IMR-90 (cell line): ENCODE results near the gene ERG28. TPM values are rescaled to one million over a fixed set of nuclear protein-coding genes. Genes with fewer than 3 reads are reported as not detected.

Experiments
- ATAC-seq: fragments of 200-7000 bp; cut with Tn5 transposase; 2 replicates; pipeline ENCODE4 v1.9.1; 2020; ENCODE audit warnings: low read depth, mild to moderate bottlenecking, moderate library complexity
- BruUV-seq: library from RNA; stranded (reverse); fragments of 400-500 nt; replicated peaks from 2 replicates; lab custom pipeline; 2021; lab: Mats Ljungman, UMichigan
- CTCF ChIA-PET: fragments of 300-600 bp; formaldehyde crosslinking; extraction: SDS; loops from one replicate; lab custom pipeline; 2021; ENCODE audit warnings: antibody characterized with exemption; lab: Yijun Ruan, JAX
- POLR2A ChIA-PET: fragments of 300-600 bp; sonication (Branson Sonifier 250); formaldehyde crosslinking; loops from one replicate; lab custom pipeline; 2022; ENCODE audit warnings: antibody characterized with exemption; ENCODE audit not compliant: unreplicated experiment; lab: Charles Lee
- DNase-seq: peaks from one replicate; pipeline ENCODE4 v3.0.0; 2013
- H2AFZ ChIP-seq: replicated peaks from 2 replicates; pipeline ENCODE3; 2013; ENCODE audit warnings: low read length, mild to moderate bottlenecking; ENCODE audit not compliant: poor library complexity
- H2AK5ac ChIP-seq: 2 replicates; pipeline ENCODE4 v1.6.1; 2013; ENCODE audit warnings: low read depth, low read length, inconsistent platforms
- H2AK9ac ChIP-seq: replicated peaks from 2 replicates; pipeline ENCODE3; 2013; ENCODE audit warnings: mild to moderate bottlenecking, low read depth, low read length, moderate library complexity; ENCODE audit not compliant: poor library complexity
- H2BK120ac ChIP-seq: 2 replicates; pipeline ENCODE4 v1.6.1; 2013; ENCODE audit warnings: low read depth, low read length, inconsistent platforms
- H2BK15ac ChIP-seq: 3 replicates; pipeline ENCODE4 v1.6.1; 2013; ENCODE audit warnings: low read depth, low read length, inconsistent platforms
- H2BK20ac ChIP-seq: 2 replicates; pipeline ENCODE4 v1.6.1; 2013; ENCODE audit warnings: low read depth, mild to moderate bottlenecking, inconsistent platforms, low read length, moderate library complexity
- H2BK5ac ChIP-seq: 2 replicates; pipeline ENCODE4 v1.6.1; 2013; ENCODE audit warnings: mild to moderate bottlenecking, low read depth, low read length, inconsistent platforms; ENCODE audit not compliant: poor library complexity, severe bottlenecking
- H3K14ac ChIP-seq: replicated peaks from 2 replicates; pipeline ENCODE4 v1.6.1; 2013; ENCODE audit warnings: low read depth, low read length, inconsistent platforms
- H3K18ac ChIP-seq: 2 replicates; pipeline ENCODE4 v1.6.1; 2013; ENCODE audit warnings: low read depth, low read length, control low read depth
- H3K23ac ChIP-seq: 2 replicates; pipeline ENCODE4 v1.6.1; 2013; ENCODE audit warnings: low read depth, low read length, inconsistent platforms
- H3K27ac ChIP-seq: 2 replicates; pipeline ENCODE4 v1.5.1; 2013; ENCODE audit warnings: mild to moderate bottlenecking, control low read depth, low read length; ENCODE audit not compliant: insufficient read depth
- H3K27me3 ChIP-seq: 2 replicates; pipeline ENCODE4 v1.6.1; 2013; ENCODE audit warnings: low read length; ENCODE audit not compliant: control insufficient read depth, insufficient read depth
- H3K36me3 ChIP-seq: 2 replicates; pipeline ENCODE4 v1.6.1; 2013; ENCODE audit warnings: low read length, mixed read lengths; ENCODE audit not compliant: control insufficient read depth, insufficient read depth
- H3K4ac ChIP-seq: 2 replicates; pipeline ENCODE4 v1.6.1; 2013; ENCODE audit warnings: low read depth, low read length, inconsistent platforms
- H3K4me1 ChIP-seq: 2 replicates; pipeline ENCODE4 v1.6.1; 2013; ENCODE audit warnings: low read length, mixed read lengths; ENCODE audit not compliant: control insufficient read depth, insufficient read depth
- H3K4me2 ChIP-seq: 2 replicates; pipeline ENCODE4 v1.6.1; 2013; ENCODE audit warnings: low read depth, mild to moderate bottlenecking, control low read depth, low read length, moderate library complexity
- H3K4me3 ChIP-seq: 2 replicates; pipeline ENCODE4 v1.5.1; 2013; ENCODE audit warnings: low read depth, mild to moderate bottlenecking, control low read depth, low read length, moderate library complexity; ENCODE audit not compliant: insufficient read depth
- H3K56ac ChIP-seq: 2 replicates; pipeline ENCODE4 v1.6.1; 2013; ENCODE audit warnings: low read length, inconsistent platforms; ENCODE audit not compliant: insufficient read depth; ENCODE audit errors: extremely low read depth
- H3K79me1 ChIP-seq, 2 experiments: 2 replicates each; pipeline ENCODE4 v1.6.1; 2013; ENCODE audit warnings: low read length in 2 of 2, inconsistent platforms in 1 of 2, low read depth in 1 of 2
- H3K9ac ChIP-seq: 2 replicates; pipeline ENCODE4 v1.6.1; 2013; ENCODE audit warnings: low read depth, low read length, control low read depth
- H3K9me1 ChIP-seq: 2 replicates; pipeline ENCODE4 v1.6.1; 2013; ENCODE audit warnings: low read length, inconsistent platforms; ENCODE audit not compliant: insufficient read depth
- H3K9me3 ChIP-seq: 2 replicates; pipeline ENCODE4 v1.6.1; 2013; ENCODE audit warnings: low read length; ENCODE audit not compliant: control insufficient read depth, insufficient read depth
- H4K20me1 ChIP-seq: 2 replicates; pipeline ENCODE4 v1.6.1; 2013; ENCODE audit warnings: low read length, inconsistent platforms; ENCODE audit not compliant: insufficient read depth
- H4K5ac ChIP-seq: 2 replicates; pipeline ENCODE4 v1.6.1; 2013; ENCODE audit warnings: mild to moderate bottlenecking, low read depth, low read length, control low read depth
- H4K8ac ChIP-seq, 2 experiments: 2 replicates each; pipeline ENCODE4 v1.6.1; 2013; ENCODE audit warnings: low read depth in 2 of 2, low read length in 2 of 2, control low read depth in 1 of 2, inconsistent platforms in 1 of 2
- H4K91ac ChIP-seq: 2 replicates; pipeline ENCODE4 v1.6.1; 2013; ENCODE audit warnings: low read depth, low read length, inconsistent platforms; ENCODE audit not compliant: insufficient read depth
- BHLHE40 ChIP-seq: fragments of 150-350 bp; IDR thresholded peaks from 2 replicates; pipeline ENCODE4 v1.6.1; 2016; ENCODE audit warnings: mild to moderate bottlenecking, low read depth, low read length
- CEBPB ChIP-seq: IDR thresholded peaks from 2 replicates; pipeline ENCODE4 v1.6.1; 2012; ENCODE audit warnings: low read depth, low read length, improper control_type of control experiment
- MAZ ChIP-seq: IDR thresholded peaks from 2 replicates; pipeline ENCODE4 v1.6.1; 2012; ENCODE audit warnings: low read depth, mild to moderate bottlenecking, low read length, improper control_type of control experiment, moderate library complexity, borderline replicate concordance
- MXI1 ChIP-seq: IDR thresholded peaks from 2 replicates; pipeline ENCODE4 v1.6.1; 2012; ENCODE audit warnings: low read depth, mild to moderate bottlenecking, low read length, moderate library complexity, borderline replicate concordance
- NFE2L2 ChIP-seq: fragments of 150-350 bp; IDR thresholded peaks from 2 replicates; pipeline ENCODE4 v1.6.1; 2016; ENCODE audit warnings: low read depth, mild to moderate bottlenecking, low read length
- RCOR1 ChIP-seq: IDR thresholded peaks from 2 replicates; pipeline ENCODE4 v1.6.1; 2012; ENCODE audit warnings: mild to moderate bottlenecking, low read length, improper control_type of control experiment; ENCODE audit not compliant: insufficient replicate concordance
- SMC3 ChIP-seq: fragments of 150-350 bp; IDR thresholded peaks from 2 replicates; pipeline ENCODE4 v1.6.1; 2016; ENCODE audit warnings: low read depth, mild to moderate bottlenecking, antibody characterized with exemption, low read length, moderate library complexity
- WGBS, 2 experiments: methylation state at CpG; one replicate each; pipeline versions ENCODE4 v1.1.5 to v1.1.7; 2013; ENCODE audit warnings: missing lambda C conversion rate in 2 of 2; ENCODE audit not compliant: insufficient read length in 1 of 2; ENCODE audit errors: extremely low coverage in 2 of 2; 5-methylcytosine and 5-hydroxymethylcytosine counted together
- dilution Hi-C: fragments of 300-500 bp; cut with HindIII; formaldehyde crosslinking; loops from one replicate; pipeline ENCODE4 v1.14.3; 2018; ENCODE audit warnings: low sequenced_read_pairs; ENCODE audit not compliant: unreplicated experiment
- in situ Hi-C: fragments of 300-500 bp; cut with MboI; formaldehyde crosslinking; loops from 3 replicates; pipeline ENCODE4 v1.14.3; 2019; ENCODE audit warnings: low sequenced_read_pairs, inconsistent platforms, mixed read lengths
- intact Hi-C: fragments of 100-400 bp; cut with micrococcal nuclease; formaldehyde crosslinking; loops from 2 replicates; pipeline ENCODE4 v1.10.0; 2022
- polyA plus RNA-seq, 3 experiments: library from polyadenylated mRNA; depleted of rRNA; stranded (reverse); fragments of >200 nt; gene quantifications; 2 replicates each; pipeline ENCODE4 v1.2.3, GENCODE V29; 2012; ENCODE audit warnings: low replicate concordance in 1 of 3
- total RNA-seq: library from RNA; depleted of rRNA; stranded (reverse); fragments of >200 nt; gene quantifications from 2 replicates; pipeline ENCODE4 v1.2.3, GENCODE V29; 2012
- TF ChIP-seq, protein P1 (sequence below): fragments of 150-350 bp; IDR thresholded peaks from 2 replicates; pipeline ENCODE4 v1.6.1; 2017; ENCODE audit warnings: mild to moderate bottlenecking, antibody characterized with exemption, low read length, low read depth

The ERG28 gene
- total and polyA plus RNA-seq, 2 of the 4 experiments (the other 2 are of a cell fraction) = 0.90 to 15.4 TPM

DNA sequence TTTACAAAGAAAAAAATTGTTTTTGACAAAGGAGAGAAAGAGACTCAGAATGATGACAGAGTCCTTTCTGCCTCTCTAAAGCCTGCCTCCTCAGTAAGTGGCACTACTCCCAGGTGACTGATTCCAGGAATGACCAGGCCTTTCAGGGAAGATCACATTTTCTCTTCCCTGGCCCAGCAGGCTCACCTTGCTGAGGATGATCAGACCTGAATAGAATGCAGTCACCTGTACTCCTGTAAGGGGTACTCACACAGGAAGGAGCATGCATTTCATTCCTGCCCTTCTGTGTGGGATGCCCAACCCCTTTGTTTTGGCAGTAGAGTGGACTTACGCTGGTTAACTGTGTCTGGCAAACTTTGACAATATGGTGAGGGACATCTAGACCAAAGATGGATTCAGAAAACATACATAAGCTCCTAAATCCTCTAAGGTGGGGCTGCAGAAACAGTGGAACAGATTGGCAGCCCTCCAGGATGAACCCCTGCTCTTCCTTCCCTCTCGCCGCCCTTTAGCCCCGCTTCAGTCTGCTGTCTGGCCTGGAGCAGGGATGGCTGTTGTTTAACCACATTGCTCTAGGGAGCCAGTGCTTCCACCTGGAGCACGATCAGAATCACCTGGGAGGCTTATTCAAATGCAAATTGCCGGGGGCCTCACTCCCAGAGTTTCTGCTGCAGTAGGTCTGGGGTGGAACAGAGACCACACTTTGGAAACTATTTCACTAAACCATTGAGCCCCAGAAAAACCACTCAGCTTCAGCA is 29.8 kb downstream of the ERG28 start:
- H3K79me1 ChIP-seq = no peaks in the 10 kb centered on the region
- no peak overlapping the region for H2BK20ac ChIP-seq
- H3K27me3 ChIP-seq = peaks cover 12% of the 10 kb centered on the region
- H3K9ac ChIP-seq = no peak overlapping the region
- in situ Hi-C loops (no loop called here), intact Hi-C loops (no loop called here), dilution Hi-C loops (no loop called here)
- no peak overlapping the region for H3K56ac ChIP-seq
- no peak overlapping the region for H3K14ac ChIP-seq
- no peaks in the 10 kb centered on the region for H3K36me3 ChIP-seq
- H3K4me1 ChIP-seq = no peaks in the 10 kb centered on the region
- no peak for ATAC-seq
- DNase-seq = no peak
- POLR2A ChIA-PET = no interaction called here
- no peak overlapping the region for H2AK5ac ChIP-seq
- H4K91ac ChIP-seq = no peak overlapping the region
- no peak overlapping the region for H3K27ac ChIP-seq
- no peak overlapping the region for H3K4ac ChIP-seq
- H2AFZ ChIP-seq = no peak overlapping the region
- no peak overlapping the region for H3K23ac ChIP-seq
- H3K4me2 ChIP-seq = no peak overlapping the region
- H2BK5ac ChIP-seq = no peak overlapping the region
- no peaks in the 10 kb centered on the region for H4K20me1 ChIP-seq
- H3K9me3 ChIP-seq = no peaks in the 10 kb centered on the region
- H2BK15ac ChIP-seq = no peak overlapping the region
- CTCF ChIA-PET = interaction anchor here (0.6 kb wide), 1 partner anchor 785 kb away, joined by 5 read pairs; no protein-coding TSS in a partner anchor
- H3K18ac ChIP-seq = no peak overlapping the region
- no CpG with 5 or more reads among the region's 6 CpGs for WGBS, 2 experiments
- no TSS peak for BruUV-seq
- no peak overlapping the region for H2AK9ac ChIP-seq
- TF ChIP-seq BHLHE40 = no peak
- no peak for TF ChIP-seq MXI1
- no peak for TF ChIP-seq RCOR1
- TF ChIP-seq SMC3 = no peak
- TF ChIP-seq, protein P1, sequence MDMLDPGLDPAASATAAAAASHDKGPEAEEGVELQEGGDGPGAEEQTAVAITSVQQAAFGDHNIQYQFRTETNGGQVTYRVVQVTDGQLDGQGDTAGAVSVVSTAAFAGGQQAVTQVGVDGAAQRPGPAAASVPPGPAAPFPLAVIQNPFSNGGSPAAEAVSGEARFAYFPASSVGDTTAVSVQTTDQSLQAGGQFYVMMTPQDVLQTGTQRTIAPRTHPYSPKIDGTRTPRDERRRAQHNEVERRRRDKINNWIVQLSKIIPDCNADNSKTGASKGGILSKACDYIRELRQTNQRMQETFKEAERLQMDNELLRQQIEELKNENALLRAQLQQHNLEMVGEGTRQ = no peak
- no peak for TF ChIP-seq MAZ
- no peak for TF ChIP-seq CEBPB
- TF ChIP-seq NFE2L2 = no peak
- H4K8ac ChIP-seq = no peak overlapping the region
- H4K5ac ChIP-seq = no peak overlapping the region
- no peaks in the 10 kb centered on the region for H3K9me1 ChIP-seq
- H3K4me3 ChIP-seq = no peak overlapping the region
- H2BK120ac ChIP-seq = no peak overlapping the region
